Measurements from ENCODE around the gene MAP1LC3A. TPM values are rescaled to one million over a fixed set of nuclear protein-coding genes. Genes with fewer than 3 reads are reported as not detected.
A peak's percentile ranks its signal among the peaks of the same experiment; 100 is the strongest.

The MAP1LC3A gene
- total RNA-seq, 1 donor: 29.7 TPM

GRCh38 chr20:34537651-34538050, 20.9 kb upstream of the MAP1LC3A start:
- H3K27ac ChIP-seq (ENCODE audit: low read depth, low read length): no peak overlapping the region
- H2AFZ ChIP-seq (ENCODE audit: low read length): no peak overlapping the region
- no peaks in the 10 kb centered on the region for H3K4me1 ChIP-seq (ENCODE audit: insufficient read depth, low read length)
- H3K4me3 ChIP-seq (ENCODE audit: insufficient read depth, low read length): no peak overlapping the region
- H3K79me2 ChIP-seq (ENCODE audit: insufficient read depth, low read length): peaks cover 13% of the 10 kb centered on the region
- H3K36me3 ChIP-seq (ENCODE audit: insufficient read depth, low read length): peaks cover 79% of the 10 kb centered on the region
- no peak for TF ChIP-seq CTCF (IDR thresholded peaks at IDR 0.05; ENCODE audit: extremely low read depth, low read depth, low read length)
- H4K20me1 ChIP-seq (ENCODE audit: insufficient read depth, low read length): peaks cover 26% of the 10 kb centered on the region
- no peak overlapping the region for H3K4me2 ChIP-seq (ENCODE audit: insufficient read depth, low read length)
- H3K27me3 ChIP-seq (ENCODE audit: insufficient read depth, low read length): no peaks in the 10 kb centered on the region
- DNase-seq (ENCODE audit: insufficient read length, low spot score, missing footprints): no peak
- no peaks in the 10 kb centered on the region for H3K9me3 ChIP-seq (ENCODE audit: low read depth, low read length)

- Histone ChIP-seq H2AFZ (ENCODE audit: low read length) (no peak overlapping the region), H3K27me3 (ENCODE audit: insufficient read depth, low read length) (no peaks in the 10 kb centered on the region), H3K9me3 (ENCODE audit: low read depth, low read length) (no peaks in the 10 kb centered on the region), H3K27ac (ENCODE audit: low read depth, low read length) (no peak overlapping the region), H3K36me3 (ENCODE audit: insufficient read depth, low read length) (peaks cover 74% of the 10 kb centered on the region), H3K4me3 (ENCODE audit: insufficient read depth, low read length) (no peak overlapping the region), H3K79me2 (ENCODE audit: insufficient read depth, low read length) (peaks cover 6% of the 10 kb centered on the region), H4K20me1 (ENCODE audit: insufficient read depth, low read length) (peaks cover 21% of the 10 kb centered on the region), H3K4me2 (ENCODE audit: insufficient read depth, low read length) (no peak overlapping the region), H3K4me1 (ENCODE audit: insufficient read depth, low read length) (no peaks in the 10 kb centered on the region)
- DNase-seq (ENCODE audit: insufficient read length, low spot score, missing footprints): peak; percentile 44
- peak; percentile 95 for TF ChIP-seq CTCF (IDR thresholded peaks at IDR 0.05; ENCODE audit: extremely low read depth, low read depth, low read length)
Observed at GRCh38 chr20:34538671-34539123, 19.8 kb upstream of the MAP1LC3A start.

GRCh38 chr20:34539756-34540155, 18.8 kb upstream of the MAP1LC3A start:
- no peak overlapping the region for H2AFZ ChIP-seq (ENCODE audit: low read length)
- H3K9me3 ChIP-seq (ENCODE audit: low read depth, low read length): no peaks in the 10 kb centered on the region
- peaks cover 67% of the 10 kb centered on the region for H3K36me3 ChIP-seq (ENCODE audit: insufficient read depth, low read length)
- H3K4me1 ChIP-seq (ENCODE audit: insufficient read depth, low read length): no peaks in the 10 kb centered on the region
- DNase-seq (ENCODE audit: insufficient read length, low spot score, missing footprints): no peak
- H3K4me2 ChIP-seq (ENCODE audit: insufficient read depth, low read length): no peak overlapping the region
- peaks cover 21% of the 10 kb centered on the region for H4K20me1 ChIP-seq (ENCODE audit: insufficient read depth, low read length)
- no peaks in the 10 kb centered on the region for H3K27me3 ChIP-seq (ENCODE audit: insufficient read depth, low read length)
- TF ChIP-seq CTCF (IDR thresholded peaks at IDR 0.05; ENCODE audit: extremely low read depth, low read depth, low read length): no peak
- H3K4me3 ChIP-seq (ENCODE audit: insufficient read depth, low read length): no peak overlapping the region
- no peaks in the 10 kb centered on the region for H3K79me2 ChIP-seq (ENCODE audit: insufficient read depth, low read length)
- no peak overlapping the region for H3K27ac ChIP-seq (ENCODE audit: low read depth, low read length)

- DNase-seq (ENCODE audit: insufficient read length, low spot score, missing footprints): peak; percentile 59
- TF ChIP-seq CTCF (IDR thresholded peaks at IDR 0.05; ENCODE audit: extremely low read depth, low read depth, low read length): no peak
- Histone ChIP-seq H3K4me2 (ENCODE audit: insufficient read depth, low read length) (no peak overlapping the region), H3K27ac (ENCODE audit: low read depth, low read length) (no peak overlapping the region), H4K20me1 (ENCODE audit: insufficient read depth, low read length) (peaks cover 21% of the 10 kb centered on the region), H3K4me3 (ENCODE audit: insufficient read depth, low read length) (no peak overlapping the region), H3K4me1 (ENCODE audit: insufficient read depth, low read length) (no peaks in the 10 kb centered on the region), H3K79me2 (ENCODE audit: insufficient read depth, low read length) (no peaks in the 10 kb centered on the region), H3K9me3 (ENCODE audit: low read depth, low read length) (no peaks in the 10 kb centered on the region), H3K36me3 (ENCODE audit: insufficient read depth, low read length) (peaks cover 57% of the 10 kb centered on the region), H3K27me3 (ENCODE audit: insufficient read depth, low read length) (no peaks in the 10 kb centered on the region), H2AFZ (ENCODE audit: low read length) (no peak overlapping the region)
Observed at GRCh38 chr20:34540596-34541263, 17.8 kb upstream of the MAP1LC3A start.

Data from osteoblast (primary cell).